ENCODE data around the gene TSPAN14. TPM values are rescaled to one million over a fixed set of nuclear protein-coding genes. Genes with fewer than 3 reads are reported as not detected.

Gene TSPAN14
- total and polyA plus RNA-seq, 12 donors, result 16.9 to 57.2 (median 27.6) TPM

DNA sequence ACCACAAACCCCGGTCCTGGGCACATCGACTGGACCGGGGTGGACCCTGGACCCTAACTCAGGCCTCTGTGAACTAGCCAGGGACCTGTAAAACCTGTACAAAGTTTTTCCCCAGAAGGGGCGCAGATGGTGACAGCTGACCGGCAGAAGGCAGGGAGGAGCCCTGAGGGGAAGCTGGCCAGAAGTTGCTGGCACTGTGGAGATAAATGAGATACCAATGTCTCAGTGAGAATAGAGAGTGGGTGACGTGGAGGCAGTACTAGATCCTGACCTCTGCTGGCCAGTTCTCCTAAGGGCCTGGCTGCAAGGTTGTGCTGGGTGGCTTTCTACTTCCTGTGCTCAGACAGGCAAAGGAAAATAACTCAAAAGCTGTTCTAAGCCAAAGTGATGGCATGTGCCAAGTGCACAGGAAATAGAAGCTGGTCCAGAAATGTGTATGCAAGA lies 10.6 kb upstream of the TSPAN14 start:
- 61 to 66% methylated on average over 6 of the region's 6 CpGs for WGBS, 2 donors
- Histone ChIP-seq H3K4me1 (peaks cover 0 to 30% (median 14%) of the 10 kb centered on the region in 9 donors), H3K27me3 (no peaks in the 10 kb centered on the region), H3K9me3 (no peaks in the 10 kb centered on the region), H3K27ac (peak overlapping the region in 3 of 10 donors; percentile 15 to 51 (median 31)), H3K36me3 (no peaks in the 10 kb centered on the region), H3K4me3 (no peak overlapping the region)
- DNase-seq (peak in 1 of 2 donors; percentile 21), ATAC-seq (peak; percentile 41 to 81 (median 70))
- intact Hi-C loops (cut with DNase I), result loop anchor here in 9 of 10 donors (2.0 to 10.0 kb wide), 12 partner anchors 56 to 484 kb away; no protein-coding TSS in a partner anchor
- TF ChIP-seq CTCF (IDR thresholded peaks at IDR 0.05), result peak in 8 of 9 donors; percentile 25 to 62 (median 44)

- Histone ChIP-seq H3K9me3 (no peaks in the 10 kb centered on the region), H3K27ac (peak overlapping the region in 3 of 10 donors; percentile 21 to 51 (median 51)), H3K27me3 (no peaks in the 10 kb centered on the region), H3K36me3 (no peaks in the 10 kb centered on the region), H3K4me1 (peaks cover 0 to 32% (median 14%) of the 10 kb centered on the region in 9 donors), H3K4me3 (no peak overlapping the region)
- peak in 3 of 8 donors; percentile 4 to 15 (median 10) for ATAC-seq
- intact Hi-C loops (cut with DNase I), result loop anchor here in 9 of 10 donors (1.0 to 10.0 kb wide), 16 partner anchors 57 to 483 kb away; no protein-coding TSS in a partner anchor
- no peak for DNase-seq
- 62 to 73% methylated on average over 2 of the region's 2 CpGs for WGBS, 2 donors
- no peak for TF ChIP-seq CTCF (IDR thresholded peaks at IDR 0.05)
These were observed 10.0 kb upstream of the TSPAN14 start for GRCh38 chr10:80444124-80444523.

DNA sequence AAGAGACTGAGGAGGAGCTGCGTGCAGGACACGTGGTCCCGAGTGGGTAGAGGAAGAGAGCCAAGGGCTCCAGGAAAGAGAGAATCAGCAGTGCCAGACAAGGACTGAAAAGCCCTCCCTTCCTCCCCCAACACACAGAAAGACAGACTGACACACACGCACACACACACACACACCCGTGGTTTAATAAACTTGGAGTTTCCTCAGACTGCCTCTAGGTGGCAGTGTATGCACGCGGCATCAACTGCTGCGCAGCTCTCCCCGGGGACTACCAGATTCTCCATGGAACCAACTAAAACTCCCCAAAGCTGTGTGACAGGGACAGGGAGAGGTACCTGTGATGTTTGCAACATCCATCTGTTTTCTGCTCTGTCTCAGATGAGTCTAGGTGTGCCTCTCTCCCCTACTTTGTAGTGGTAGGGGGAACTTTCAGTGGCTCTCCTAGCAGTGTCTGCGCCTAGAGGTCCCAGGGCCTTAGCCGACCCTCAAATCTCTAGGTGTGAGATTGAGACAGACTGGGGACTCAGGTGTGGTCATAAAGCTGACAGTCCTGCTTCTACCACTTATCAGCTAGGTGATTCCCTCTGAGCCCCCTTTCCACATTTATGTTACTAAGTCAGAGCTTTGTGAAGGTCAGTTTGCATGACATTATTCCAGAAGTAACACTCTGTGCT lies 9.3 kb upstream of the TSPAN14 start:
- TF ChIP-seq CTCF (IDR thresholded peaks at IDR 0.05), result peak; percentile 63 to 94 (median 76)
- no peaks in the 10 kb centered on the region for H3K27me3 ChIP-seq
- peak; percentile 57 to 78 for DNase-seq
- no peaks in the 10 kb centered on the region for H3K9me3 ChIP-seq
- intact Hi-C loops (cut with DNase I), result loop anchor here (1.0 to 10.0 kb wide), 18 partner anchors 57 to 483 kb away; no protein-coding TSS in a partner anchor
- peak overlapping the region in 3 of 10 donors; percentile 21 to 51 (median 51) for H3K27ac ChIP-seq
- 22 to 23% methylated on average over 11 of the region's 11 CpGs for WGBS, 2 donors
- peaks cover 0 to 37% (median 14%) of the 10 kb centered on the region in 9 donors for H3K4me1 ChIP-seq
- no peak overlapping the region for H3K4me3 ChIP-seq
- H3K36me3 ChIP-seq, result no peaks in the 10 kb centered on the region
- peak; percentile 90 to 97 (median 93) for ATAC-seq

- WGBS, 2 donors, result 64 to 72% methylated on average over 7 of the region's 7 CpGs
- intact Hi-C loops (cut with DNase I), result loop anchor here in 8 of 10 donors (2.0 to 10.0 kb wide), 8 partner anchors 55 to 477 kb away; no protein-coding TSS in a partner anchor
- H3K9me3 ChIP-seq, result peaks cover 0 to 12% (median 0%) of the 10 kb centered on the region in 11 donors
These were observed 6.5 kb upstream of the TSPAN14 start for GRCh38 chr10:80447436-80448190.

More at GRCh38 chr10:80447436-80448190, 6.5 kb upstream of the TSPAN14 start:
- Histone ChIP-seq H3K27me3 (no peaks in the 10 kb centered on the region), H3K36me3 (no peaks in the 10 kb centered on the region), H3K27ac (no peak overlapping the region), H3K4me3 (no peak overlapping the region), H3K4me1 (peaks cover 0 to 49% (median 14%) of the 10 kb centered on the region in 9 donors)
- ATAC-seq (no peak), DNase-seq (no peak)
- TF ChIP-seq CTCF (IDR thresholded peaks at IDR 0.05), result no peak

Data from heart right ventricle (tissue), 16 donors.